Lower lobe of right lung (tissue), 2 donors: Measurements from ENCODE around the gene PPP1R2. TPM values are rescaled to one million over a fixed set of nuclear protein-coding genes. Genes with fewer than 3 reads are reported as not detected.
A peak's percentile ranks its signal among the peaks of the same experiment; 100 is the strongest.

Experiments used
- ATAC-seq, 2 donors: fragments of 200-7000 bp; cut with Tn5 transposase; one replicate each; pipeline ENCODE4 v1.9.1; 2020 to 2022; ENCODE audit warnings: mild to moderate bottlenecking in 2 of 2, moderate library complexity in 2 of 2
- DNase-seq: peaks from one replicate; pipeline ENCODE4 v3.0.0-alpha.2; 2020
- H3K27ac ChIP-seq: fragments of 200-600 bp; one replicate; pipeline ENCODE4 v1.8.0; 2022
- H3K27me3 ChIP-seq: fragments of 200-600 bp; one replicate; pipeline ENCODE4 v1.8.0; 2022; ENCODE audit warnings: low read depth
- H3K36me3 ChIP-seq: fragments of 200-600 bp; one replicate; pipeline ENCODE4 v1.8.0; 2022; ENCODE audit warnings: mild to moderate bottlenecking
- H3K4me1 ChIP-seq: fragments of 200-600 bp; one replicate; pipeline ENCODE4 v1.8.0; 2022
- H3K4me3 ChIP-seq: fragments of 200-600 bp; one replicate; pipeline ENCODE4 v1.8.0; 2022; ENCODE audit warnings: mild to moderate bottlenecking
- H3K9me3 ChIP-seq: fragments of 200-600 bp; one replicate; pipeline ENCODE4 v1.8.0; 2022
- CTCF ChIP-seq: fragments of 200-600 bp; IDR thresholded peaks from one replicate; pipeline ENCODE4 v1.8.0; 2022; ENCODE audit warnings: antibody characterized with exemption, mild to moderate bottlenecking
- intact Hi-C: fragments of 100-400 bp; cut with DNase I; formaldehyde crosslinking; loops from one replicate; pipeline ENCODE4 v1.11.0; 2022
- total RNA-seq: library from RNA; stranded (reverse); fragmentation: NEBNext Ultra II Directional; extraction: Animal tissue kit (Norgen Biotek cat#: 25700); gene quantifications from one replicate; pipeline ENCODE4 v1.2.1, GENCODE V29; 2021
- donor health status: DM: no; HTN: yes; CAD: no; lungs with severe emphysema.

Gene PPP1R2
- total RNA-seq, 1 donor from 2014 or later, result 51.8 TPM

GRCh38 chr3:195587406-195587805 is 44.3 kb upstream of the PPP1R2 start:
- H3K27ac ChIP-seq, result no peak overlapping the region
- TF ChIP-seq CTCF, result no peak
- ATAC-seq (no peak), DNase-seq (no peak)
- H3K4me3 ChIP-seq, result no peak overlapping the region
- H3K27me3 ChIP-seq, result no peaks in the 10 kb centered on the region
- peaks cover 27% of the 10 kb centered on the region for H3K4me1 ChIP-seq
- H3K36me3 ChIP-seq, result no peaks in the 10 kb centered on the region
- intact Hi-C loops, result no loop called here
- no peaks in the 10 kb centered on the region for H3K9me3 ChIP-seq

- Histone ChIP-seq H3K36me3 (no peaks in the 10 kb centered on the region), H3K4me1 (peaks cover 19% of the 10 kb centered on the region), H3K9me3 (no peaks in the 10 kb centered on the region), H3K27ac (peak overlapping the region; percentile 33), H3K4me3 (no peak overlapping the region), H3K27me3 (no peaks in the 10 kb centered on the region)
- DNase-seq (no peak), ATAC-seq (no peak)
- intact Hi-C loops, result no loop called here
- no peak for TF ChIP-seq CTCF
Observed at GRCh38 chr3:195584543-195584870, 41.4 kb upstream of the PPP1R2 start.

GRCh38 chr3:195583831-195584542 is 40.9 kb upstream of the PPP1R2 start, which contains the start of gene APOD:
TSS of gene APOD (minus strand) at chr3:195583940. CDS start at chr3:195579461, 4,479 bp downstream.
- Histone ChIP-seq H3K9me3 (no peaks in the 10 kb centered on the region), H3K27ac (peak within 1 kb of the TSS; percentile 33), H3K27me3 (no peaks in the 10 kb centered on the region), H3K36me3 (no peaks in the 10 kb centered on the region), H3K4me3 (peak within 1 kb of the TSS; percentile 30), H3K4me1 (peaks cover 19% of the 10 kb centered on the region)
- intact Hi-C loops, result no loop called here
- peak; percentile 42 to 48 for ATAC-seq
- no peak for TF ChIP-seq CTCF
- DNase-seq, result peak; percentile 54

- Histone ChIP-seq H3K4me3 (peak overlapping the region; percentile 30), H3K36me3 (no peaks in the 10 kb centered on the region), H3K27ac (no peak overlapping the region), H3K9me3 (no peaks in the 10 kb centered on the region), H3K27me3 (no peaks in the 10 kb centered on the region), H3K4me1 (peaks cover 19% of the 10 kb centered on the region)
- DNase-seq (no peak), ATAC-seq (peak in 1 of 2 donors; percentile 40)
- intact Hi-C loops, result no loop called here
- no peak for TF ChIP-seq CTCF
Observed at GRCh38 chr3:195582947-195583346, 39.8 kb upstream of the PPP1R2 start.

- Histone ChIP-seq H3K27me3 (no peaks in the 10 kb centered on the region), H3K27ac (no peak overlapping the region), H3K36me3 (no peaks in the 10 kb centered on the region), H3K9me3 (no peaks in the 10 kb centered on the region), H3K4me1 (peaks cover 15% of the 10 kb centered on the region), H3K4me3 (no peak overlapping the region)
- DNase-seq (no peak), ATAC-seq (no peak)
- intact Hi-C loops, result no loop called here
- TF ChIP-seq CTCF, result no peak
Observed at GRCh38 chr3:195580744-195581443, 37.8 kb upstream of the PPP1R2 start.
